Measurements from ENCODE around the gene ZNF611.
"Not testable (repeated sequence)": the region's sequence is repeated elsewhere in the genome, so short reads cannot be mapped to it uniquely, and the experiment has no call there.

The ZNF611 gene

GRCh38 chr19:52700673-52701072 lies 34.2 kb downstream of the ZNF611 start:
- H3K27ac Mint-ChIP-seq, result no peak overlapping the region
- H3K4me3 Mint-ChIP-seq, result no peak overlapping the region

DNA sequence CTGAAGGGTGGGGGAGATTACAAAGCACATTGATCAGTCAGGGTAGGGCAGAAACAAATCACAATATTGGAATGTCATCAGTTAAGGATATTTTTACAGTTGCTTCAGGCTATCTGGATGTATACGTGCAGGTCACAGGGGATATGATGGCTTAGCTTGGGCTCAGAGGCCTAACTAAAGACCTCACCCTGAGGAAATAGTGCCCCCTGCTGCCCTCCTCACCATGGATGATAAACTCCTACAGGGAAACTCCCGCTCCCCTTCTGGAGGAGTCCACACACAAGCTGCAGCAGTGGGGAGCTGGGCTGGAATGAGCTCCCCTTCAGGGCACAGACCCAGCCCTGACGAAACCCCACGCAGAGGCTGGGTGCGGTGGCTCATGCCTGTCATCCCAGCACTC lies 35.3 kb downstream of the ZNF611 start:
- not testable (repeated sequence) for H3K9me3 Mint-ChIP-seq; H3K4me1 Mint-ChIP-seq; ATAC-seq (ENCODE audit: low read depth); H3K27me3 Mint-ChIP-seq; H3K36me3 Mint-ChIP-seq; H3K27ac Mint-ChIP-seq; DNase-seq (ENCODE audit: low spot score in 2 of 2); H3K4me3 Mint-ChIP-seq

More at GRCh38 chr19:52700673-52701072, 34.2 kb downstream of the ZNF611 start:
- Mint-ChIP-seq H3K9me3 (peaks cover 10% of the 10 kb centered on the region), H3K36me3 (peaks cover 16% of the 10 kb centered on the region), H3K27me3 (no peaks in the 10 kb centered on the region), H3K4me1 (no peaks in the 10 kb centered on the region)
- DNase-seq (ENCODE audit: low spot score in 2 of 2), result no peak
- ATAC-seq (ENCODE audit: low read depth), result no peak

GRCh38 chr19:52695996-52696395 lies 38.8 kb downstream of the ZNF611 start:
- no peaks in the 10 kb centered on the region for H3K27me3 Mint-ChIP-seq

DNA sequence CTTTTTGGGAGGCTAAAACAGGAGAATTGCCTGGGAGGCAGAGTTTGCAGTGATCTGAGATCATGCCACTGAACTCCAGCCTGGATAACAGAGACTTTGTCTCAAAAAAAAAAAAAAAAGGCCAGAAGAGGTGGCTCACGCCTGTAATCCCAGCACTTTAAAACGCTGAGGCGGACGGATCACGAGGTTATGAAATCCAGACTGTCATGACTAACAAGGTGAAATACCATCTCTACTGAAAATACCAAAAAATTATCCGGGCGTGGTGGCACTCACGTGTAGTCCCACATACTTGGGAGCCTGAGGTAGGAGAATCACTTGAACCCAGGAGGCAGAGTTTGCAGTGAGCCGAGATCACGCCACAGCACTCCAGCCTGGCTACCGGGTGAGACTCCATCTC lies 39.9 kb downstream of the ZNF611 start:
- no peaks in the 10 kb centered on the region for H3K9me3 Mint-ChIP-seq
- no peak for ATAC-seq (ENCODE audit: low read depth)
- H3K27ac Mint-ChIP-seq, result no peak overlapping the region
- H3K36me3 Mint-ChIP-seq, result no peaks in the 10 kb centered on the region
- DNase-seq (ENCODE audit: low spot score in 2 of 2), result no peak
- H3K4me3 Mint-ChIP-seq, result no peak overlapping the region
- H3K4me1 Mint-ChIP-seq, result peaks cover 9% of the 10 kb centered on the region
- H3K27me3 Mint-ChIP-seq, result no peaks in the 10 kb centered on the region

More at GRCh38 chr19:52695996-52696395, 38.8 kb downstream of the ZNF611 start:
- ATAC-seq (ENCODE audit: low read depth), result no peak
- Mint-ChIP-seq H3K4me3 (no peak overlapping the region), H3K4me1 (peaks cover 4% of the 10 kb centered on the region), H3K27ac (no peak overlapping the region), H3K36me3 (peaks cover 2% of the 10 kb centered on the region), H3K9me3 (no peaks in the 10 kb centered on the region)
- no peak for DNase-seq (ENCODE audit: low spot score in 2 of 2)

DNA sequence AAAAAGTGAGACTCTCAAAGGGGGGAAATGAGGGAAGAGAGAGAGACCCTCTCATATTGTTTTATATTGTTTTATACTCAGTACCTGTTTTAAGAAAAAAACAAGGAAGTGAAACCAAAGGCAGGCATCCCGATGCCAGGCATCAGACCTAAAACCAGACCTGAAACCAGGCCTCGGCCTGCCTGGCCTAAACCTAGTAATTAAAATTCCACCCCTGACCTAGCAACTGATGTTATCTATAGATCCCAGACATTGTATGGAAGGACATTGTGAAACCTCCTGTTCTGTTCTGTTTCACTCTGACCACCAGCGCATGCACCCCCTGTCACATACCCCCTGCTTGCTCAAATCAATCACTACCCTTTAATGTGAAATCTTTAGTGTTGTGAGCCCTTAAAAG lies 40.6 kb downstream of the ZNF611 start:
- H3K27ac Mint-ChIP-seq; H3K4me3 Mint-ChIP-seq; ATAC-seq (ENCODE audit: low read depth); H3K9me3 Mint-ChIP-seq; DNase-seq (ENCODE audit: low spot score in 2 of 2); H3K27me3 Mint-ChIP-seq; H3K36me3 Mint-ChIP-seq: not testable (repeated sequence)
- H3K4me1 Mint-ChIP-seq, result peaks cover 13% of the 10 kb centered on the region

DNA sequence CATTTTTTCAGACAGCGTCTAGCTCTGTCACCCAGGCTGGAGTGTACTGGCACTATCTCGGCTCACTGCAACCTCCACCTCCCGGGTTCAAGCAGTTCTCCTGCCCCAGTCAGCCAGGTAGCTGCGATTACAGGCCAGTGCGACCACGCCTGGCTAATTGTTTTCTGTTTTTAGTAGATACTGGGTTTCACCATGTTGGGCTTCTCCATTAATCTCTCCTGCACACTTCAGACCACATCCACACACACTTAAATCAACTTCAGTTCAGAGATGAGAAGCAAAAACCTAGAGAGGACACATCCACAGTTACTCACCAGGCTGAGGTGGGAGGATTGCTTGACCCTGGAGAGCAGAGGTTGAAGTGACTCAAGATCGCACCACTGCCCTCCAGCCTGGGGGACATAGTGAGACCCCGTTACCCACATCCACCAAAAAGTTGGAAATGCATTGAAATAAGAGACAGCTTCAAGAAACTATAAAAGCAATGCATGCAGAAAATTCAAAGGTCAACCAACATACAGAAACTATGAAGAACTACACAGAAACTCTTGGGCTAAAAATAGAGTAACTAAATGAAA lies 42.3 kb downstream of the ZNF611 start:
- no peaks in the 10 kb centered on the region for H3K9me3 Mint-ChIP-seq
- no peak for ATAC-seq (ENCODE audit: low read depth)
- no peak for DNase-seq (ENCODE audit: low spot score in 2 of 2)
- H3K36me3 Mint-ChIP-seq, result peaks cover 1% of the 10 kb centered on the region
- H3K4me3 Mint-ChIP-seq, result no peak overlapping the region
- peaks cover 20% of the 10 kb centered on the region for H3K4me1 Mint-ChIP-seq
- no peaks in the 10 kb centered on the region for H3K27me3 Mint-ChIP-seq
- no peak overlapping the region for H3K27ac Mint-ChIP-seq

DNA sequence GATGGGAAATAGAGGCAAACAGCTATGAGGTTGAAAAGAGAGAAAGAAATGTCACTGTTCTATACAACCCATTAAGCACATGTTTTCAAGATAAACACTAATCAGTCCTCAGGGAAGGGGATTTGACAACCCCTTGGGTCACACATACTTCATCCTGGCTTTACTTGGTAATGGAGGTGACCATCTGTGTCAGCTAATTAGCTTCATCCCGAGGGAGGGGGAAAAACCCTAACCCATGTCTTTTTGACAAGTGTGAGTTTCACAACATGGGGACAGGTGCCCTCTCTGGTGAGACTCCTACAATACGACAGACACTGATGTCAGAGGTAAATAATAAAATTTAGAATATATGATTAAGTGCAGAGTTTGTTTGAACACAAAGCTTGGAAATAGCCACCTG lies 43.1 kb downstream of the ZNF611 start:
- Mint-ChIP-seq H3K4me3 (no peak overlapping the region), H3K27me3 (no peaks in the 10 kb centered on the region), H3K9me3 (no peaks in the 10 kb centered on the region), H3K4me1 (peaks cover 20% of the 10 kb centered on the region), H3K36me3 (peaks cover 1% of the 10 kb centered on the region), H3K27ac (no peak overlapping the region)
- DNase-seq (ENCODE audit: low spot score in 2 of 2) (no peak), ATAC-seq (ENCODE audit: low read depth) (no peak)

DNA sequence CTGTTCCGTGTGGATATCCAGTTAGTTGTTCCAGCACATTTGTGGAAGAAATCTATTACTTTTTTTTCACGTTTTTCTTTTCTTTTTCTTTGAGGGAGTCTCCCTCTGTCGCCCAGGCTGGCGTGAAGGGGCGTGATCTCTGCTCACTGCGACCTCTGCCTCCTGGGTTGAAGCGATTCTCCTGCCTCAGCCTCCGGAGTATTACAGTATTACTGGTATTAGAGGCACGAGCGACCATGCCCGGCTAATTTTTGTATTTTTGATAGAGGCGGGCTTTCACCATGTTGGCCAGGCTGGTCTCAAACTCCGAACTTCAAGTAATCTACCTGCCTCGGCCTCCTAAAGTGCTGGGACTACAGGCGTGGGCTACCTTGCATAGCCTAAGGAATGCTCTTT lies 43.6 kb downstream of the ZNF611 start:
- H3K4me1 Mint-ChIP-seq, result peaks cover 20% of the 10 kb centered on the region
- DNase-seq (ENCODE audit: low spot score in 2 of 2) (no peak), ATAC-seq (ENCODE audit: low read depth) (no peak)
- peak overlapping the region; percentile 93 for H3K4me3 Mint-ChIP-seq
- no peaks in the 10 kb centered on the region for H3K27me3 Mint-ChIP-seq
- H3K36me3 Mint-ChIP-seq, result peaks cover 1% of the 10 kb centered on the region
- no peaks in the 10 kb centered on the region for H3K9me3 Mint-ChIP-seq
- peak overlapping the region; percentile 77 for H3K27ac Mint-ChIP-seq

GRCh38 chr19:52690369-52691214 lies 44.3 kb downstream of the ZNF611 start:
- DNase-seq (ENCODE audit: low spot score in 2 of 2) (peak; percentile 80 to 86), ATAC-seq (ENCODE audit: low read depth) (peak; percentile 93)
- H3K4me1 Mint-ChIP-seq, result peaks cover 20% of the 10 kb centered on the region
- peaks cover 1% of the 10 kb centered on the region for H3K36me3 Mint-ChIP-seq
- H3K27ac Mint-ChIP-seq, result peak overlapping the region; percentile 77
- no peaks in the 10 kb centered on the region for H3K27me3 Mint-ChIP-seq
- H3K9me3 Mint-ChIP-seq, result no peaks in the 10 kb centered on the region
- peak overlapping the region; percentile 93 for H3K4me3 Mint-ChIP-seq

- DNase-seq (ENCODE audit: low spot score in 2 of 2), result peak; percentile 2 to 41
- Mint-ChIP-seq H3K27ac (peak overlapping the region; percentile 77), H3K9me3 (no peaks in the 10 kb centered on the region), H3K36me3 (peaks cover 3% of the 10 kb centered on the region), H3K4me3 (peak overlapping the region; percentile 93), H3K27me3 (no peaks in the 10 kb centered on the region), H3K4me1 (peaks cover 20% of the 10 kb centered on the region)
- peak; percentile 42 for ATAC-seq (ENCODE audit: low read depth)
These were observed 44.9 kb downstream of the ZNF611 start for GRCh38 chr19:52689843-52690368.

GRCh38 chr19:52688925-52689796 lies 45.7 kb downstream of the ZNF611 start:
- not testable (repeated sequence) for H3K36me3 Mint-ChIP-seq; H3K9me3 Mint-ChIP-seq; H3K27me3 Mint-ChIP-seq; ATAC-seq (ENCODE audit: low read depth); DNase-seq (ENCODE audit: low spot score in 2 of 2)
- Mint-ChIP-seq H3K27ac (peak overlapping the region; percentile 77), H3K4me3 (peak overlapping the region; percentile 93), H3K4me1 (peaks cover 18% of the 10 kb centered on the region)

GRCh38 chr19:52688335-52688734 lies 46.5 kb downstream of the ZNF611 start:
- peaks cover 9% of the 10 kb centered on the region for H3K36me3 Mint-ChIP-seq
- H3K27ac Mint-ChIP-seq, result no peak overlapping the region
- H3K4me3 Mint-ChIP-seq, result no peak overlapping the region
- H3K27me3 Mint-ChIP-seq, result no peaks in the 10 kb centered on the region
- H3K4me1 Mint-ChIP-seq, result peaks cover 16% of the 10 kb centered on the region
- no peaks in the 10 kb centered on the region for H3K9me3 Mint-ChIP-seq
- DNase-seq (ENCODE audit: low spot score in 2 of 2), result no peak
- ATAC-seq (ENCODE audit: low read depth), result no peak

- Mint-ChIP-seq H3K27me3 (no peaks in the 10 kb centered on the region), H3K4me3 (no peak overlapping the region), H3K27ac (no peak overlapping the region), H3K36me3 (peaks cover 10% of the 10 kb centered on the region), H3K9me3 (no peaks in the 10 kb centered on the region), H3K4me1 (peaks cover 16% of the 10 kb centered on the region)
- no peak for DNase-seq (ENCODE audit: low spot score in 2 of 2)
- no peak for ATAC-seq (ENCODE audit: low read depth)
These were observed 47.2 kb downstream of the ZNF611 start for GRCh38 chr19:52687684-52688083.

GRCh38 chr19:52685811-52686210 lies 49.0 kb downstream of the ZNF611 start:
- H3K9me3 Mint-ChIP-seq, result no peaks in the 10 kb centered on the region
- H3K4me3 Mint-ChIP-seq, result no peak overlapping the region
- H3K36me3 Mint-ChIP-seq, result peaks cover 12% of the 10 kb centered on the region
- H3K4me1 Mint-ChIP-seq, result peaks cover 20% of the 10 kb centered on the region
- no peak for DNase-seq (ENCODE audit: low spot score in 2 of 2)
- H3K27me3 Mint-ChIP-seq, result no peaks in the 10 kb centered on the region
- H3K27ac Mint-ChIP-seq, result no peak overlapping the region
- no peak for ATAC-seq (ENCODE audit: low read depth)

Data from memory B cell (primary cell).